Muscle layer of colon (tissue), 2 donors: ENCODE data around the gene CEP126.
A peak's percentile ranks its signal among the peaks of the same experiment; 100 is the strongest.

Experiments used
- H3K27ac ChIP-seq: one replicate; pipeline ENCODE4 v1.7.0; 2013; ENCODE audit warnings: low read depth, mild to moderate bottlenecking, low read length, moderate library complexity
- H3K27me3 ChIP-seq, 2 donors: one replicate each; pipeline ENCODE4 v1.7.0; 2013; ENCODE audit warnings: low read length in 2 of 2, mild to moderate bottlenecking in 2 of 2; ENCODE audit not compliant: insufficient read depth in 2 of 2, control insufficient read depth in 1 of 2
- H3K36me3 ChIP-seq: one replicate; pipeline ENCODE4 v1.7.0; 2013; ENCODE audit warnings: mild to moderate bottlenecking, low read length; ENCODE audit not compliant: insufficient read depth
- H3K4me1 ChIP-seq: one replicate; pipeline ENCODE4 v1.7.0; 2013; ENCODE audit warnings: mild to moderate bottlenecking, low read length; ENCODE audit not compliant: insufficient read depth
- H3K4me3 ChIP-seq, 2 donors: one replicate each; pipeline ENCODE4 v1.7.0; 2013; ENCODE audit warnings: low read length in 2 of 2, low read depth in 1 of 2, mild to moderate bottlenecking in 1 of 2, moderate library complexity in 1 of 2
- H3K9ac ChIP-seq: one replicate; pipeline ENCODE4 v1.7.0; 2013; ENCODE audit warnings: low read length
- H3K9me3 ChIP-seq: one replicate; pipeline ENCODE4 v1.7.0; 2013; ENCODE audit warnings: mild to moderate bottlenecking, low read length
- donor health status: abdominal sarcoma.
- donor health status: Adenocarcinoma of cecum.

The CEP126 gene

GRCh38 chr11:102017026-102017425, 102.2 kb downstream of the CEP126 start:
- Histone ChIP-seq H3K27me3 (no peaks in the 10 kb centered on the region), H3K4me3 (no peak overlapping the region), H3K9ac (no peak overlapping the region), H3K27ac (no peak overlapping the region), H3K9me3 (no peaks in the 10 kb centered on the region), H3K4me1 (peaks cover 10% of the 10 kb centered on the region), H3K36me3 (no peaks in the 10 kb centered on the region)

DNA sequence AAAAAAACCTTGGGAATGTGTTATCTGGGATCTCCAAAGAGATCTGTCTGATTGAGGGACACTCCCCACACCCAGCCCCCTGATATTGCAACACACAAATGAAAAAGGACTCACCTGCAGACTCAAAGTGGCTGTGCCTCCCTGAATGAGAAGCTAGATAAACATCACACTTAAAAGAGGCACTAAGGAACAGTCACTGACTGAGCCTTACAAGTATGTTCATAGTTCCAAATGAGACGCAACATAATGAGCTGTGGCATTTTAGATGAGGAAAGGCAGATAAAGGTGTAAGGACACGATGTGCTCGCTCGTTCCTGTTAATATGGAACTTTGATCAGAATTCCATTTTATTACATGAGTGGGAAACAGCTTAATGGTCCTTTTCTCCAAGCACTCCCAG, 111.4 kb downstream of the CEP126 start:
- Histone ChIP-seq H3K27me3 (no peaks in the 10 kb centered on the region), H3K27ac (no peak overlapping the region), H3K9ac (no peak overlapping the region), H3K36me3 (no peaks in the 10 kb centered on the region), H3K9me3 (no peaks in the 10 kb centered on the region), H3K4me1 (peaks cover 10% of the 10 kb centered on the region), H3K4me3 (no peak overlapping the region)

GRCh38 chr11:102026959-102027358, 112.1 kb downstream of the CEP126 start:
- H3K4me1 ChIP-seq = peaks cover 10% of the 10 kb centered on the region
- H3K9ac ChIP-seq = no peak overlapping the region
- H3K27me3 ChIP-seq = no peaks in the 10 kb centered on the region
- H3K27ac ChIP-seq = no peak overlapping the region
- no peaks in the 10 kb centered on the region for H3K36me3 ChIP-seq
- no peaks in the 10 kb centered on the region for H3K9me3 ChIP-seq
- H3K4me3 ChIP-seq = no peak overlapping the region

DNA sequence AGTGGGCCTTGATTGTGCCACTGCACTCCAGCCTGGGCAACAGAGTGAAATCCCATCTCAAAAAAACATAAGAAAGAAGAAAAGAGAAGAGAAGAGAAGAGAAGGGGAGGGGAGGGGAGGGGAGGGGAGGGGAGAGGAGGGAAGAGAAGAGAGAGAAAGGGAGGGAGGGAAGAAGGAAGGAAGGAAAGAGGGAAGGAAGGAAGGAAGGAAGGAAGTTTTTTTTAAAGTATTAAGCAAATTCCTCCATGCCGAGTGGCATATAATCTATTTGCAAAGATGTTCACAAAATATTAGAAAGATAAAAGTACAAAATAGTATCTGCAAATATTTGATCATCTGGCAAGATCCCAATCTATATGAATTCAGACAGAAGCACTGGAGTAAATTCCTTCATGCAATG, 121.9 kb downstream of the CEP126 start:
- Histone ChIP-seq H3K27ac (no peak overlapping the region), H3K27me3 (no peaks in the 10 kb centered on the region), H3K4me1 (no peaks in the 10 kb centered on the region), H3K36me3 (no peaks in the 10 kb centered on the region), H3K4me3 (no peak overlapping the region), H3K9me3 (no peaks in the 10 kb centered on the region), H3K9ac (no peak overlapping the region)

- Histone ChIP-seq H3K9me3 (no peaks in the 10 kb centered on the region), H3K36me3 (no peaks in the 10 kb centered on the region), H3K9ac (no peak overlapping the region), H3K4me3 (peak overlapping the region; percentile 47 to 71), H3K27ac (no peak overlapping the region), H3K27me3 (no peaks in the 10 kb centered on the region), H3K4me1 (no peaks in the 10 kb centered on the region)
Observed at GRCh38 chr11:102046841-102047240, 132.0 kb downstream of the CEP126 start.

DNA sequence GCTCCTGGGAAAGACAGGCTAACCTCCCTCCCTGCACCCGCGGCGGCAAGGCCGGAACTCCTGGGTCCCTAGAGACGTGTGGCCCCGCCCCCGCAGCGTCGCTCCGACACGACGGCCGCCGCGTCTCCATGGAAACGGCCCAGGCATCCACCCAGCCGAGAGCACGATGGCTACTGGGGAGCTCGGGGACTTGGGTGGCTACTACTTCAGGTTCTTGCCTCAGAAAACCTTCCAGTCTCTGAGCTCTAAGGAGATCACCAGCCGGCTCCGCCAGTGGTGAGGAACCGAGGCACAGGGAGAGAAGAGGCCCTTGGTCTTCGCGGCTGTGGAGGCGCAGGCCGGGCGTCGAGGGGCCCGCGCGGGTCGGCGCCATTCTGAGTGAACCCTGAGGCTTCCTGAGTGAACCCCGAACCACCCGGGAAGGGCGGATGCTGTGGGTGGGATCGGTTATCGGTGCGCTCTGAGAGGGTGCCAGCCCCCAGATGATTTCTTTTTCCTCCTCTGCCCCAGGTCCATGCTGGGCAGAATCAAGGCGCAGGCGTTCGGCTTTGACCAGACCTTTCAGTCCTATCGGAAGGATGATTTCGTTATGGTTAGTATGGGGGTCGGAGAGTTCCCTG, 132.6 kb downstream of the CEP126 start, which contains the start of gene CFAP300:
Gene CFAP300 (plus strand): TSS at position 133 of the 620 bp plus-strand sequence. CDS start 34 bp downstream, at position 167.
- H3K9ac ChIP-seq = peak within 1 kb of the TSS; percentile 64
- H3K27me3 ChIP-seq = no peaks in the 10 kb centered on the region
- H3K9me3 ChIP-seq = no peaks in the 10 kb centered on the region
- H3K4me3 ChIP-seq = peak within 1 kb of the TSS; percentile 47 to 71
- H3K27ac ChIP-seq = peak within 1 kb of the TSS; percentile 12
- H3K4me1 ChIP-seq = no peaks in the 10 kb centered on the region
- H3K36me3 ChIP-seq = no peaks in the 10 kb centered on the region
